GM23338 (cell line): Measurements from ENCODE around the gene IPCEF1. TPM values are rescaled to one million over a fixed set of nuclear protein-coding genes. Genes with fewer than 3 reads are reported as not detected.

Experiments used
- ATAC-seq: fragments of 200-7000 bp; cut with Tn5 transposase; 3 replicates; pipeline ENCODE4 v1.9.1; 2020
- DNase-seq: peaks from one replicate; pipeline ENCODE4 v3.0.0-alpha.2; 2015; ENCODE audit warnings: low spot score
- H2AFZ ChIP-seq: fragments of 200-600 bp; sonication (generic); 2 replicates; pipeline ENCODE4 v1.8.0; 2016; ENCODE audit warnings: antibody characterized with exemption, mild to moderate bottlenecking, moderate library complexity
- H3F3A ChIP-seq: fragments of 200-600 bp; sonication (generic); replicated peaks from 2 replicates; pipeline ENCODE4 v1.8.0; 2017; ENCODE audit warnings: antibody characterized with exemption, mixed run types, low read depth
- H3K27ac ChIP-seq: fragments of 200-600 bp; sonication (generic); 2 replicates; pipeline ENCODE4 v1.6.1; 2016; ENCODE audit warnings: low read depth
- H3K27me3 ChIP-seq: fragments of 200-600 bp; sonication (generic); 2 replicates; pipeline ENCODE4 v1.8.0; 2016; ENCODE audit warnings: mild to moderate bottlenecking, mixed run types, moderate library complexity; ENCODE audit not compliant: insufficient read depth
- H3K36me3 ChIP-seq: fragments of 200-600 bp; sonication (generic); 2 replicates; pipeline ENCODE4 v1.8.0; 2016; ENCODE audit warnings: mild to moderate bottlenecking; ENCODE audit not compliant: insufficient read depth
- H3K4me1 ChIP-seq: fragments of 200-600 bp; sonication (generic); 2 replicates; pipeline ENCODE4 v1.8.0; 2016; ENCODE audit warnings: mild to moderate bottlenecking, moderate library complexity; ENCODE audit not compliant: insufficient read depth
- H3K4me2 ChIP-seq: fragments of 200-600 bp; sonication (generic); 2 replicates; pipeline ENCODE4 v1.7.1; 2017; ENCODE audit warnings: mixed run types
- H3K4me3 ChIP-seq: fragments of 200-600 bp; sonication (generic); 2 replicates; pipeline ENCODE4 v1.6.1; 2016; ENCODE audit warnings: mixed run types
- H3K79me2 ChIP-seq: fragments of 200-600 bp; sonication (generic); replicated peaks from 2 replicates; pipeline ENCODE4 v1.8.0; 2017; ENCODE audit warnings: mild to moderate bottlenecking; ENCODE audit not compliant: insufficient read depth
- H3K9me2 ChIP-seq: fragments of 200-600 bp; sonication (generic); 2 replicates; pipeline ENCODE4 v1.8.0; 2017; ENCODE audit not compliant: insufficient read depth
- H4K20me1 ChIP-seq: fragments of 200-600 bp; sonication (generic); replicated peaks from 2 replicates; pipeline ENCODE4 v1.8.0; 2017; ENCODE audit warnings: mild to moderate bottlenecking; ENCODE audit not compliant: insufficient read depth
- H3K27ac Mint-ChIP-seq: 2 replicates; pipeline ENCODE4 v1.8.0; 2020; ENCODE audit warnings: inconsistent platforms, mild to moderate bottlenecking, moderate library complexity, mixed read lengths
- H3K27me3 Mint-ChIP-seq: 3 replicates; pipeline ENCODE4 v1.8.0; 2022; ENCODE audit warnings: low read depth, mild to moderate bottlenecking, moderate library complexity, mixed read lengths, inconsistent platforms; ENCODE audit not compliant: insufficient read depth, poor library complexity
- H3K36me3 Mint-ChIP-seq: 3 replicates; pipeline ENCODE4 v1.8.0; 2021; ENCODE audit warnings: low read depth, mild to moderate bottlenecking, inconsistent platforms, moderate library complexity, mixed read lengths
- H3K4me1 Mint-ChIP-seq: 3 replicates; pipeline ENCODE4 v1.8.0; 2020; ENCODE audit warnings: mild to moderate bottlenecking, inconsistent platforms, mixed read lengths
- H3K4me3 Mint-ChIP-seq: 3 replicates; pipeline ENCODE4 v1.8.0; 2021; ENCODE audit warnings: moderate library complexity, mild to moderate bottlenecking, inconsistent platforms, mixed read lengths
- H3K9me3 Mint-ChIP-seq: 3 replicates; pipeline ENCODE4 v1.8.0; 2020; ENCODE audit warnings: moderate library complexity, mild to moderate bottlenecking, inconsistent platforms, mixed read lengths
- CREB1 ChIP-seq: fragments of 250-450 bp; sonication (Bioruptor Pico); IDR thresholded peaks from 2 replicates; pipeline ENCODE4 v1.5.0; 2020; ENCODE audit warnings: low read depth, mild to moderate bottlenecking, moderate library complexity
- EZH2 ChIP-seq: fragments of 200-600 bp; sonication (generic); IDR thresholded peaks from one replicate; pipeline ENCODE4 v1.8.0; 2017; ENCODE audit warnings: antibody characterized with exemption, mild to moderate bottlenecking, low read depth; ENCODE audit not compliant: unreplicated experiment
- EZH2phosphoT487 ChIP-seq: fragments of 200-600 bp; sonication (generic); IDR thresholded peaks from one replicate; pipeline ENCODE4 v1.8.1; 2018; ENCODE audit warnings: antibody characterized with exemption; ENCODE audit not compliant: unreplicated experiment
- NANOG ChIP-seq: IDR thresholded peaks from 2 replicates; pipeline ENCODE4 v1.6.1; 2016; ENCODE audit warnings: antibody characterized with exemption, borderline replicate concordance
- POLR2AphosphoS5 ChIP-seq: IDR thresholded peaks from 2 replicates; pipeline ENCODE4 v1.6.1; 2016; ENCODE audit warnings: antibody characterized with exemption, low read depth
- ZNF114 ChIP-seq: fragments of 250-450 bp; sonication (Bioruptor Pico); IDR thresholded peaks from 2 replicates; pipeline ENCODE4 v1.5.0; 2020; ENCODE audit warnings: mild to moderate bottlenecking, moderate library complexity
- ZNF462 ChIP-seq: fragments of 250-450 bp; sonication (Bioruptor Pico); IDR thresholded peaks from 2 replicates; pipeline ENCODE4 v1.5.0; 2020; ENCODE audit warnings: mild to moderate bottlenecking, moderate library complexity
- polyA plus RNA-seq: library from polyadenylated mRNA; unstranded; fragments of >200 nt; fragmentation: Nextera tagmentation; extraction: Ambion mirVana; gene quantifications from 2 replicates; pipeline ENCODE4 v1.2.1, GENCODE V29; 2016
- total RNA-seq: library from RNA; depleted of rRNA; stranded (reverse); fragments of >200 nt; shearing (Covaris generic); gene quantifications from 2 replicates; pipeline ENCODE4 v1.2.3, GENCODE V29; 2014
- TF ChIP-seq, protein P1 (sequence below): IDR thresholded peaks from 2 replicates; pipeline ENCODE4 v1.6.1; 2016; ENCODE audit warnings: antibody characterized with exemption

The IPCEF1 gene
- total and polyA plus RNA-seq, 2 experiments from 2014 or later = 0.15 to 1.8 TPM

GRCh38 chr6:154222716-154223115, 133.9 kb downstream of the IPCEF1 start:
- Histone ChIP-seq H3K4me2 (no peak overlapping the region), H3K27me3 (no peaks in the 10 kb centered on the region), H3K36me3 (no peaks in the 10 kb centered on the region), H3F3A (no peaks in the 10 kb centered on the region), H2AFZ (no peak overlapping the region), H3K9me2 (no peaks in the 10 kb centered on the region; the same call in 1 of the 2 replicates), H3K27ac (no peak overlapping the region), H3K4me1 (peaks cover 8% of the 10 kb centered on the region), H3K4me3 (no peak overlapping the region), H3K79me2 (no peaks in the 10 kb centered on the region), H4K20me1 (no peaks in the 10 kb centered on the region)
- Mint-ChIP-seq H3K4me1 (peaks cover 16% of the 10 kb centered on the region), H3K27ac (no peak overlapping the region), H3K4me3 (no peak overlapping the region), H3K9me3 (no peaks in the 10 kb centered on the region), H3K27me3 (peaks cover 1% of the 10 kb centered on the region), H3K36me3 (no peaks in the 10 kb centered on the region)
- no peak for DNase-seq
- no peak for ATAC-seq
- TF ChIP-seq, protein P1, sequence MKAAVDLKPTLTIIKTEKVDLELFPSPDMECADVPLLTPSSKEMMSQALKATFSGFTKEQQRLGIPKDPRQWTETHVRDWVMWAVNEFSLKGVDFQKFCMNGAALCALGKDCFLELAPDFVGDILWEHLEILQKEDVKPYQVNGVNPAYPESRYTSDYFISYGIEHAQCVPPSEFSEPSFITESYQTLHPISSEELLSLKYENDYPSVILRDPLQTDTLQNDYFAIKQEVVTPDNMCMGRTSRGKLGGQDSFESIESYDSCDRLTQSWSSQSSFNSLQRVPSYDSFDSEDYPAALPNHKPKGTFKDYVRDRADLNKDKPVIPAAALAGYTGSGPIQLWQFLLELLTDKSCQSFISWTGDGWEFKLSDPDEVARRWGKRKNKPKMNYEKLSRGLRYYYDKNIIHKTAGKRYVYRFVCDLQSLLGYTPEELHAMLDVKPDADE = no peak
- TF ChIP-seq EZH2 (no peak), NANOG (no peak), POLR2AphosphoS5 (no peak), EZH2phosphoT487 (no peak), CREB1 (no peak), ZNF462 (no peak), ZNF114 (CRISPR knock-in tag) (no peak)
